ENCODE measurements around the gene TROAP.
"Not testable (repeated sequence)": the region's sequence is repeated elsewhere in the genome, so short reads cannot be mapped to it uniquely, and the experiment has no call there.

TROAP gene

DNA sequence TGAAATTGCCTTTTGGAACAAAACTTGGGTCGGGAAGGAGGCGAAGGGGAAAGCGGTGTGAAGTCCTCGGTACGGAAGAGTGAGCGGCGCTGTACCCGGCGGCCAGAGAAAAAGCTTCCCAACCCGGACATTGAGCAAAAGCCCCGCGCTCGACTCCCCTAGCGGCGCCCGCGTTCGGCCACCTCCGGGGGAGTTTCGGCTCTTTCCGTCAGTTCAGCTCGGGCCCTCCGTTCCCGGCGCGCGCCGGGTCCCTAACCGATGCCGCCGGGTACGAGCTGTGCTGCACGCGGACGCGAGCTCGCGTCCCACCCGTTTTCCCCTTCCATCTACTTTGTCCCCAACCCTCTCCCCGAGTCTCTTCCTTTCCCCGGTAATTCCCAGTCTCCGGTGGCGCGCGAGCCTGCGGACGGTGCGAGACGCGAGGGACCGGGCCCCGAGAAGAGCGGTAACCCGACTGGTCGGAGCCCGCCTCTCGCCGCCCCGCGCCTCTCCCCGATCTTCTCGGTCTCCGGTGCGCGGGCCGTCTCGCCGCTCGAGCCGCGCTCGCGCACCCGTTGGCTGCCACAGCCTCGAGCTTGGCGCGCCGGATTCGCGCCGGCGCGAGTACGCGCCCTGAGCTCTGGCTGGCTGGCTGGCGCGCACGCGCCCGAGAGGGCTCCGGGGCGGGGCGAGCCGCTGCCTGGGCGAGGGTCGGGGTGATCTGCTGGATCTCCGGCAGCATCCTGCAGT is 43.8 kb downstream of the TROAP start:
- peak; percentile 98 for DNase-seq (ENCODE audit: low spot score)

DNA sequence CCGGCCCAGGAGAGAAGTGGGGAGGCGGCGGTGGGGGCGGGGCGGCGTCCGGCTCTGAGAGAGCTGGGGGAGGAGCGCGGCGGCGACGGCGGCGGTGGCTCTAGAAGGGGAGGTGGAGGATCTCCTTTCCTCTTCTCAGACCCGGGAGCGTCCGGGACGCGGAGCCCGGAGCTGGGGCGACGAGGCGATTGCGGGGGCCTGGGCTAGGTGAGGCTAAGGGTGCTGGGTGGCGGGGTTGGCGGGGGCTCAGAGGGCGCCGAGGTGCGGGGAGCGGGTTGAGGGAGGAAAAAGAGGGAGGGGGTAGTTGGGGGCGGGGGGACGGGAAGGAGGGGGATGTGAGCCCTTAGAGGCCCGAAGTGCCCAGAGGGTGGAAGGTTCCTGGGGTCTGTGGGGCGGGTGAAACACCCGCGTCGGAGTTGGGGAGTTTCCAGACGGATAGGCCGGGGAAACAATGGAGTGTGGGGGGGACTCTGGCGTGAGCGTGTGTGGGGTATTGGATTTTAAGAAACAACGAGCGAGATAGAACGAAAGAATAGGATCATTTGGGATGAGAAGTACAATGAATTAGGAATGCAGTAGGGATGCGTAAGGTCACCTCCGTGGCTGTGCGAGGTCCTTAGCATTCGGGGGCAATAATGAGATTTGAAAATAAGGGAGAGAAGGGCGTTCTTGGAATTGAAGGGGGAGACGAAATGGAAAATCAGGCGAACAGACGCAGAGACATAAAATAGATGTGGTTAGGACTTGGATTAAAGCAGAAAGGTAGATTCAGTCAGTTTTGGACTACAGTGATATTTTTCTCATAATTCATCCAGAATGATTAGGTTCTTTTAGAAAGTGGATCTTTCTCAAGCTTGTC is 44.6 kb downstream of the TROAP start, which contains the start of gene SPATS2:
Gene SPATS2, plus strand, starts transcription at position 82 of the 859 bp plus-strand sequence. CDS start 93,551 bp downstream, outside the sequence.
- DNase-seq (ENCODE audit: low spot score) = no peak

DNA sequence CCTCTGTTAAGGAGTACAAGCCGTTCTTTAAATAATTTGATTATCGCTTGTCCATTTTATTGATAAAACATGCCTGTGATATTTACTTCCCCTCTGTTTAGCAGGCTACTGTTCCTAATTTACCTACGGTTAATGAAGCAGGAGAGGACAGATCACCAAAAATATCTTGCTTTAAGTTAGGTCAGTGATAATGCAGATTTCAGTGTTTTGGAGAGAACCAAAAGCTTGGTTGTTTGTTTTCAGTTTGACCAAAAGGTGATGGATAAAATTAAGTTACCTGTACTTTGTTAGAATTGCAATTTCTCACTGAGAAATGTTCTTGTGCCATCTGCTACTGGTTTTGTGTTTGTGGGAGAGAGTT is 45.2 kb downstream of the TROAP start:
- no peak for DNase-seq (ENCODE audit: low spot score)

DNA sequence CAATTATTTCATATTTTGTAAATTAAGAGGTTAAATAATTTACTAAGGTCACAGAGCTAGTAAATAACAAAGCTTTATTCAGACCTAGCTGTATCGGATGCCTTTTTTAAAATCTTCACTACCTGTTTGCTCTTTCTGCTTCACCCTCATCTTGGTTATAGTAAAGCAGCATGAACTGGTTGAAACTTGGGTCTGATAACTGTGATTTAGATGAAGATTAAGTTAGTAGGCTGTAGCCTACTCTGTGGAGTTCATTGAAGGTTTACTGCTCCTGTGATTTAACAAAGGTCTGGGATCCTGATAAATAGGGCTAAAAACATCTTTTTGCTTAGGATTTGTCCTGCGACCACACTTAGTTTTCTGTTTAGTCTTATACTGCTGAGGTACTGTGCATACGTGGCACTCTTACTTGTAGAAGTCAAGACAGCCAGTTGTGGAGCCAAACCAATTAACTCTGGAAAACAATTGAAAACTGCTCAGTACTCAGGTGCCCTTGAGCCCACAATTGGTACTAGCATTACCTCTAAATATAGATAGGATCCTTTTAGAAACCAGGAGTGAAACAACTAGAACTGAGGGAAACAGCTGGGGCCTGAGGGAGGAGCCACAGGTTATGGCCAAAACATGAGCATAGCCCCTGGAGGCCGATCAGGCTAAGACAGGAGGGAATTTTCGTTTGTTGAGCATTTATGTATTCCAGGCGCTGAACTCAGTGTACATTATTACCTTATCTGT is 46.5 kb downstream of the TROAP start:
- DNase-seq (ENCODE audit: low spot score) = peak; percentile 39

GRCh38 chr12:49370539-49370938 is 47.5 kb downstream of the TROAP start:
- DNase-seq (ENCODE audit: low spot score) = no peak

- DNase-seq (ENCODE audit: low spot score) = no peak
Observed at GRCh38 chr12:49375406-49375805, 52.4 kb downstream of the TROAP start.

- DNase-seq (ENCODE audit: low spot score) = no peak
Observed at GRCh38 chr12:49377386-49377785, 54.3 kb downstream of the TROAP start.

- not testable (repeated sequence) for DNase-seq (ENCODE audit: low spot score)
Observed at GRCh38 chr12:49380184-49380583, 57.1 kb downstream of the TROAP start.

Measured in iPS-NIHi11 (cell line).